ENCODE measurements around the gene HRCT1.

The HRCT1 gene

GRCh38 chr9:35862328-35862727 is 43.7 kb upstream of the HRCT1 start:
- no peak for TF ChIP-seq CTCF (IDR thresholded peaks at IDR 0.05; ENCODE audit: low read depth, low read length)
- DNase-seq (ENCODE audit: extremely low read depth, low read depth), result no peak

- TF ChIP-seq CTCF (IDR thresholded peaks at IDR 0.05; ENCODE audit: low read depth, low read length), result no peak
- DNase-seq (ENCODE audit: extremely low read depth, low read depth), result no peak
Measured at GRCh38 chr9:35863583-35863982, 42.4 kb upstream of the HRCT1 start.

GRCh38 chr9:35864695-35865255 is 41.2 kb upstream of the HRCT1 start:
- DNase-seq (ENCODE audit: extremely low read depth, low read depth), result no peak
- no peak for TF ChIP-seq CTCF (IDR thresholded peaks at IDR 0.05; ENCODE audit: low read depth, low read length)

- DNase-seq (ENCODE audit: extremely low read depth, low read depth), result no peak
- TF ChIP-seq CTCF (IDR thresholded peaks at IDR 0.05; ENCODE audit: low read depth, low read length), result no peak
Measured at GRCh38 chr9:35867538-35867937, 38.5 kb upstream of the HRCT1 start.

GRCh38 chr9:35868933-35869332 is 37.1 kb upstream of the HRCT1 start:
- no peak for TF ChIP-seq CTCF (IDR thresholded peaks at IDR 0.05; ENCODE audit: low read depth, low read length)
- no peak for DNase-seq (ENCODE audit: extremely low read depth, low read depth)

GRCh38 chr9:35869621-35870216 is 36.3 kb upstream of the HRCT1 start:
- TF ChIP-seq CTCF (IDR thresholded peaks at IDR 0.05; ENCODE audit: low read depth, low read length), result no peak
- no peak for DNase-seq (ENCODE audit: extremely low read depth, low read depth)

- TF ChIP-seq CTCF (IDR thresholded peaks at IDR 0.05; ENCODE audit: low read depth, low read length), result no peak
- no peak for DNase-seq (ENCODE audit: extremely low read depth, low read depth)
Measured at GRCh38 chr9:35870351-35870923, 35.6 kb upstream of the HRCT1 start, which contains the start of gene OR13J1. TSS of gene OR13J1 (minus strand) at chr9:35870401. CDS start at chr9:35870401, 0 bp downstream.
